ENCODE data around the gene AAMP.

DNA sequence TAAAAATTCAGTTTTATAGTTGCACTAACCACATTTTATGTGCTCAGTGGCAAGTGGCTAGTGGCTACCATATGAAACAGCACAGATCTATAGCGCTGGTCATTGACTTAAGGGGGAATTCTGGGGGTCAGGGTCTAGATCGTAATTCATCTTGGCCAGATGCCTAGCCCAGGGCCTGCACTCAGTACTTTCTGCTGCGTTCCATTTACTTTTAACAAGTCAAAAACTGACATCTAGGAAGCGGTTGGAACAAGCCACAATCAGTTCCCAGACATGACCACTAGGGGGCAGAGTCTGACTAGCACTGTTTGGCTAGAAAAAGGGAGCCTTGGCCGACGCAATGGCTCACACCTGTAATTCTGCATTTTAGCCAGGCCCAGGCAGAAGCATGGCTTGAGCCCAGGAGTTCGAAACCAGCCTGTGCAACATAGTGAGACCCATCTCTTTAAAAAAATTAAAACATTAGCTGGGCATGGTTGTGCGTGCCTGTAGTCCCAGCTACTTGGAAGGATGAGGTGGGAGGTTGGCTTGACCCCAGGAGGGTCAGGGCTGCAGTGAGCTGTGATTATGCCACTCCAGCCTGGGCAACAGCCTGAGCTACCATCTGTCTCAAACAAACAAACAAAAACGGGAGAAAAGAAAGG is 31.4 kb upstream of the AAMP start:
- no peak for TF ChIP-seq EZH2 (IDR thresholded peaks at IDR 0.05; ENCODE audit: borderline replicate concordance, insufficient read depth, low read length, poor library complexity, severe bottlenecking)
- TF ChIP-seq, protein P1, sequence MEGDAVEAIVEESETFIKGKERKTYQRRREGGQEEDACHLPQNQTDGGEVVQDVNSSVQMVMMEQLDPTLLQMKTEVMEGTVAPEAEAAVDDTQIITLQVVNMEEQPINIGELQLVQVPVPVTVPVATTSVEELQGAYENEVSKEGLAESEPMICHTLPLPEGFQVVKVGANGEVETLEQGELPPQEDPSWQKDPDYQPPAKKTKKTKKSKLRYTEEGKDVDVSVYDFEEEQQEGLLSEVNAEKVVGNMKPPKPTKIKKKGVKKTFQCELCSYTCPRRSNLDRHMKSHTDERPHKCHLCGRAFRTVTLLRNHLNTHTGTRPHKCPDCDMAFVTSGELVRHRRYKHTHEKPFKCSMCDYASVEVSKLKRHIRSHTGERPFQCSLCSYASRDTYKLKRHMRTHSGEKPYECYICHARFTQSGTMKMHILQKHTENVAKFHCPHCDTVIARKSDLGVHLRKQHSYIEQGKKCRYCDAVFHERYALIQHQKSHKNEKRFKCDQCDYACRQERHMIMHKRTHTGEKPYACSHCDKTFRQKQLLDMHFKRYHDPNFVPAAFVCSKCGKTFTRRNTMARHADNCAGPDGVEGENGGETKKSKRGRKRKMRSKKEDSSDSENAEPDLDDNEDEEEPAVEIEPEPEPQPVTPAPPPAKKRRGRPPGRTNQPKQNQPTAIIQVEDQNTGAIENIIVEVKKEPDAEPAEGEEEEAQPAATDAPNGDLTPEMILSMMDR (IDR thresholded peaks at IDR 0.05; ENCODE audit: poor library complexity, severe bottlenecking) = peak; percentile 94
- TF ChIP-seq POLR2AphosphoS5 (IDR thresholded peaks at IDR 0.05) = no peak
- TF ChIP-seq TAF1 (IDR thresholded peaks at IDR 0.05; ENCODE audit: low read depth) = no peak
- TF ChIP-seq, protein P2, sequence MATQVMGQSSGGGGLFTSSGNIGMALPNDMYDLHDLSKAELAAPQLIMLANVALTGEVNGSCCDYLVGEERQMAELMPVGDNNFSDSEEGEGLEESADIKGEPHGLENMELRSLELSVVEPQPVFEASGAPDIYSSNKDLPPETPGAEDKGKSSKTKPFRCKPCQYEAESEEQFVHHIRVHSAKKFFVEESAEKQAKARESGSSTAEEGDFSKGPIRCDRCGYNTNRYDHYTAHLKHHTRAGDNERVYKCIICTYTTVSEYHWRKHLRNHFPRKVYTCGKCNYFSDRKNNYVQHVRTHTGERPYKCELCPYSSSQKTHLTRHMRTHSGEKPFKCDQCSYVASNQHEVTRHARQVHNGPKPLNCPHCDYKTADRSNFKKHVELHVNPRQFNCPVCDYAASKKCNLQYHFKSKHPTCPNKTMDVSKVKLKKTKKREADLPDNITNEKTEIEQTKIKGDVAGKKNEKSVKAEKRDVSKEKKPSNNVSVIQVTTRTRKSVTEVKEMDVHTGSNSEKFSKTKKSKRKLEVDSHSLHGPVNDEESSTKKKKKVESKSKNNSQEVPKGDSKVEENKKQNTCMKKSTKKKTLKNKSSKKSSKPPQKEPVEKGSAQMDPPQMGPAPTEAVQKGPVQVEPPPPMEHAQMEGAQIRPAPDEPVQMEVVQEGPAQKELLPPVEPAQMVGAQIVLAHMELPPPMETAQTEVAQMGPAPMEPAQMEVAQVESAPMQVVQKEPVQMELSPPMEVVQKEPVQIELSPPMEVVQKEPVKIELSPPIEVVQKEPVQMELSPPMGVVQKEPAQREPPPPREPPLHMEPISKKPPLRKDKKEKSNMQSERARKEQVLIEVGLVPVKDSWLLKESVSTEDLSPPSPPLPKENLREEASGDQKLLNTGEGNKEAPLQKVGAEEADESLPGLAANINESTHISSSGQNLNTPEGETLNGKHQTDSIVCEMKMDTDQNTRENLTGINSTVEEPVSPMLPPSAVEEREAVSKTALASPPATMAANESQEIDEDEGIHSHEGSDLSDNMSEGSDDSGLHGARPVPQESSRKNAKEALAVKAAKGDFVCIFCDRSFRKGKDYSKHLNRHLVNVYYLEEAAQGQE (IDR thresholded peaks at IDR 0.05; ENCODE audit: borderline replicate concordance) = no peak
